ENCODE measurements around the gene GNAQ. TPM values are rescaled to one million over a fixed set of nuclear protein-coding genes. Genes with fewer than 3 reads are reported as not detected.

GNAQ gene
- total RNA-seq, 1 donor from 2014 or later = 21.3 TPM

GRCh38 chr9:77783518-77783917, 248.1 kb downstream of the GNAQ start:
- TF ChIP-seq CTCF (IDR thresholded peaks at IDR 0.05; ENCODE audit: insufficient read depth, low read length, severe bottlenecking) = no peak
- no peak overlapping the region for H3K4me3 ChIP-seq (ENCODE audit: low read depth, low read length)
- FAIRE-seq = no peak
- no peaks in the 10 kb centered on the region for H3K36me3 ChIP-seq (ENCODE audit: control insufficient read depth, insufficient read depth, low read length)
- H3K27me3 ChIP-seq (ENCODE audit: control insufficient read depth, insufficient read depth, low read length) = no peaks in the 10 kb centered on the region
- DNase-seq (ENCODE audit: low read depth) = no peak

GRCh38 chr9:77779010-77779409, 252.6 kb downstream of the GNAQ start:
- Histone ChIP-seq H3K36me3 (ENCODE audit: control insufficient read depth, insufficient read depth, low read length) (no peaks in the 10 kb centered on the region), H3K27me3 (ENCODE audit: control insufficient read depth, insufficient read depth, low read length) (no peaks in the 10 kb centered on the region), H3K4me3 (ENCODE audit: low read depth, low read length) (no peak overlapping the region)
- no peak for TF ChIP-seq CTCF (IDR thresholded peaks at IDR 0.05; ENCODE audit: insufficient read depth, low read length, severe bottlenecking)
- FAIRE-seq (no peak), DNase-seq (ENCODE audit: low read depth) (no peak)

- H3K27me3 ChIP-seq (ENCODE audit: control insufficient read depth, insufficient read depth, low read length) = no peaks in the 10 kb centered on the region
- FAIRE-seq = no peak
Measured at GRCh38 chr9:77773381-77773780, 258.2 kb downstream of the GNAQ start.

GRCh38 chr9:77772646-77773045, 259.0 kb downstream of the GNAQ start:
- no peak overlapping the region for H3K4me3 ChIP-seq (ENCODE audit: low read depth, low read length)
- H3K27me3 ChIP-seq (ENCODE audit: control insufficient read depth, insufficient read depth, low read length) = no peaks in the 10 kb centered on the region
- H3K36me3 ChIP-seq (ENCODE audit: control insufficient read depth, insufficient read depth, low read length) = no peaks in the 10 kb centered on the region
- FAIRE-seq (no peak), DNase-seq (ENCODE audit: low read depth) (no peak)
- no peak for TF ChIP-seq CTCF (IDR thresholded peaks at IDR 0.05; ENCODE audit: insufficient read depth, low read length, severe bottlenecking)

More at GRCh38 chr9:77773381-77773780, 258.2 kb downstream of the GNAQ start:
- H3K36me3 ChIP-seq (ENCODE audit: control insufficient read depth, insufficient read depth, low read length) = no peaks in the 10 kb centered on the region
- H3K4me3 ChIP-seq (ENCODE audit: low read depth, low read length) = no peak overlapping the region
- TF ChIP-seq CTCF (IDR thresholded peaks at IDR 0.05; ENCODE audit: insufficient read depth, low read length, severe bottlenecking) = no peak
- DNase-seq (ENCODE audit: low read depth) = no peak

- H3K27me3 ChIP-seq (ENCODE audit: control insufficient read depth, insufficient read depth, low read length) = no peaks in the 10 kb centered on the region
- no peak overlapping the region for H3K4me3 ChIP-seq (ENCODE audit: low read depth, low read length)
- no peaks in the 10 kb centered on the region for H3K36me3 ChIP-seq (ENCODE audit: control insufficient read depth, insufficient read depth, low read length)
- TF ChIP-seq CTCF (IDR thresholded peaks at IDR 0.05; ENCODE audit: insufficient read depth, low read length, severe bottlenecking) = no peak
- FAIRE-seq (no peak), DNase-seq (ENCODE audit: low read depth) (no peak)
Measured at GRCh38 chr9:77771171-77771570, 260.4 kb downstream of the GNAQ start.

GRCh38 chr9:77770340-77770739, 261.3 kb downstream of the GNAQ start:
- TF ChIP-seq CTCF (IDR thresholded peaks at IDR 0.05; ENCODE audit: insufficient read depth, low read length, severe bottlenecking) = no peak
- FAIRE-seq (no peak), DNase-seq (ENCODE audit: low read depth) (no peak)
- Histone ChIP-seq H3K36me3 (ENCODE audit: control insufficient read depth, insufficient read depth, low read length) (no peaks in the 10 kb centered on the region), H3K4me3 (ENCODE audit: low read depth, low read length) (no peak overlapping the region), H3K27me3 (ENCODE audit: control insufficient read depth, insufficient read depth, low read length) (no peaks in the 10 kb centered on the region)

Data from bronchial epithelial cell (primary cell).